Adipocyte (in vitro differentiated cells): Measurements from ENCODE around the gene DLEU7.

Experiments used
- DNase-seq: peaks from one replicate; pipeline ENCODE4 v3.0.0-alpha.2; 2015; ENCODE audit warnings: low read depth
- H3K27me3 ChIP-seq: replicated peaks from 2 replicates; pipeline ENCODE4 v1.7.0; 2013; ENCODE audit warnings: mild to moderate bottlenecking, low read length, moderate library complexity; ENCODE audit not compliant: control insufficient read depth, insufficient read depth
- H3K36me3 ChIP-seq: 2 replicates; pipeline ENCODE4 v1.7.0; 2013; ENCODE audit warnings: low read length, mild to moderate bottlenecking, moderate library complexity; ENCODE audit not compliant: control insufficient read depth, insufficient read depth, severe bottlenecking
- H3K4me1 ChIP-seq: 2 replicates; pipeline ENCODE4 v1.7.0; 2013; ENCODE audit warnings: mild to moderate bottlenecking, low read length, moderate library complexity; ENCODE audit not compliant: control insufficient read depth, insufficient read depth
- H3K4me3 ChIP-seq: 2 replicates; pipeline ENCODE4 v1.7.0; 2013; ENCODE audit warnings: mild to moderate bottlenecking, low read length, moderate library complexity
- H3K9ac ChIP-seq: 2 replicates; pipeline ENCODE4 v1.7.0; 2013; ENCODE audit warnings: mild to moderate bottlenecking, low read length, moderate library complexity
- H3K9me3 ChIP-seq: 2 replicates; pipeline ENCODE4 v1.7.0; 2013; ENCODE audit warnings: mild to moderate bottlenecking, low read length, moderate library complexity; ENCODE audit not compliant: control insufficient read depth

DLEU7 gene

DNA sequence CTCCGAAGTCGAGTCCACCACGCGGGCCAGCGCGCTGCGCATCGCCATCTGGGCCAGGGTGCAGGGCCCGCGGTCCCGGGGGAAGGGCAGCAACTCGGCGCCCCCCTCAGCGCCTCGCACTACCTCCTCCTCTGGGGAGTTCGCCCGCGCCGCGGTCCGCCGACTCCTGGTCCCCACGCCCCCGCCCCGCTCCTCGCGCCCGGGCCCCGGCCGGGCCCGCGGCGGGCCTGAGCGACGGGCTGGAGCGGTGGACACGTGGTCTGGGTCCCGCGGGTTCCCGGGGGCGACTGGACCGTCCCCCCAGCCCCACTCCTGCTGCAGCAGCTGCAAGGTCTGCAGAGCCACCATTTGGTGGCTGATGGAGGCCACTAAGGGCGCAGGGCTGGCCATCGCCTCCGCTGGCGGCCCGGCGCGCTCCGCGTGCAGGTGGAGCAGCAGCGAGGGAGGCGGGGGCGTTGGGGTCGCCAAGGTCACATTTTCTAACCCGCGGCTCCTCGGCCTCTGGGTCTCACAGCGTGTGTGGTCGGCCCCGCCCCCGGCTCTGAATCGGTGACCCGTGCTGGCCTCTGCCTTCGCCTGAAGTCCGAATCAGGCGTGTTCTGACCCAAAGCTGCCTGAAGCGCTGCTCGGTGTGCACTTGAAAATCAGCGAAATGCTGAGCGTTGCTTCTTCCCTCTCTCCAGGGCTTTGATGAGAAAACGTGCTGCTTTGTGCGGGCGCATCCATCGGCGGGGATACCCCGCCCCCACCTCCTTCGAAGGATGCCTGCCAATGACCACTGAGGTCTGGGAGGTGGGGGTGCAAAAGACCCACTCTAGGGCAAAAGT lies at the start of gene DLEU7:
TSS of gene DLEU7 (minus strand) at position 436 of the 827 bp plus-strand sequence. CDS start at position 390, 46 bp downstream.
- H3K36me3 ChIP-seq: no peaks in the 10 kb centered on the region
- no peak within 1 kb of the TSS for H3K4me3 ChIP-seq
- no peak for DNase-seq
- H3K9me3 ChIP-seq: no peaks in the 10 kb centered on the region
- H3K9ac ChIP-seq: no peak within 1 kb of the TSS
- H3K4me1 ChIP-seq: peaks cover 10% of the 10 kb centered on the region
- H3K27me3 ChIP-seq: peaks cover 25% of the 10 kb centered on the region

DNA sequence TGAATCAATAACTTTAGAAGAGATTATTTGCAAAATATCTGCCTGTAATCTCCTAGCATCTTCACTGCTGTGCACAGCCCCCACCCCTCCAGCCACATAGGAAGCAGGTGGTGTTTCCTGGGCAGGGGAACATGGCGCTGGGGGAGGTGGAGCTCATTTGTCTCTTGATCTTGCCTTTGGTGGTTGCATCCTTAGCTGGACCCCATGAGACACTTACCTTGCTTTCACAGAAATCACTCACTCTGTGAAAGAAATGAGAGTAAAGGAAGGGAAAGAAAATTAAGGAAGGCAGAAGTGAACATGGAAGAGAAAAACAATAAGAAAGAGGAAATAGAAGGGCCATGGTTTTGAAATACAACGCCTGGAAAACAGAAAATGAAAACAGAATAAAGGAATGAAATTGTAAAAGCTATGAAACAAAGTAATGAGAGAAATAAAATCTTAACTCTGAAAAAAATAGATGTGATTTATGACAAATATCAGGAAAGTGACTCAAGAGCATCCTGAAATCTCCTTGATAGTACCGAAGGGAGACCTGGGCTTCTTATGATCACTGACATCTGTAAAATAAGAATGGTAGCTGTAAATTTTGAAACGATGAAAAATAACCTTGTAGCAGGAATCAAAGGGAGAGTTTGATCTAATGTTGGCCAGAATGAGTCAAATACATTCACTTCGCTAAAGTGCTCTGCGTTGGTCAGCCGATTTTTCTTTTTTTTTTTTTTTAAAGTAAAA lies 48.9 kb upstream of the DLEU7 start:
- Histone ChIP-seq H3K9me3 (no peaks in the 10 kb centered on the region), H3K4me3 (no peak overlapping the region), H3K27me3 (no peaks in the 10 kb centered on the region), H3K9ac (no peak overlapping the region), H3K36me3 (no peaks in the 10 kb centered on the region), H3K4me1 (no peaks in the 10 kb centered on the region)
- DNase-seq: no peak

DNA sequence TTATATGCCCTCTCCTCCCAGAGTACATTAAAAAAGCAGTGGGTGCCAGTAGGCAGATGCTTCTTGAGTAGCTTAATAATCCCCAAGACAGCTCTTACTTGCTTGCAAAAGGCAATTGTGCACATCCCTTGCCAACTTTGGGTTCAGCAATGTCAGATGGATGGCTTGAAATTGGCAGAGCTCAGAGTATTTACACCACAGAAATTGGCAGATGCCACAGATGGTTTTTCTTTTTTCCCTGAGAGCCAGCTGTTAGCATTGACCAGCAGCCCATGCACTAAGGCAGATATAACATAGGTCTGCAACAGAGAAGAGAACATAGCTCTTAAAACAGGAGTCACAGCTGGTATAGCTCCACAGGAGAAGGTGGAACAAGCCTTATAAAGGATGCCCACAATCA lies 47.7 kb upstream of the DLEU7 start:
- Histone ChIP-seq H3K4me3 (no peak overlapping the region), H3K9me3 (peaks cover 1% of the 10 kb centered on the region), H3K36me3 (no peaks in the 10 kb centered on the region), H3K9ac (no peak overlapping the region), H3K4me1 (no peaks in the 10 kb centered on the region), H3K27me3 (no peaks in the 10 kb centered on the region)
- no peak for DNase-seq

GRCh38 chr13:50889317-50889716 lies 45.8 kb upstream of the DLEU7 start:
- H3K36me3 ChIP-seq: no peaks in the 10 kb centered on the region
- DNase-seq: no peak
- no peaks in the 10 kb centered on the region for H3K27me3 ChIP-seq
- H3K9me3 ChIP-seq: peaks cover 5% of the 10 kb centered on the region
- no peak overlapping the region for H3K9ac ChIP-seq
- no peak overlapping the region for H3K4me3 ChIP-seq
- H3K4me1 ChIP-seq: no peaks in the 10 kb centered on the region

- Histone ChIP-seq H3K4me3 (no peak overlapping the region), H3K9me3 (peaks cover 5% of the 10 kb centered on the region), H3K27me3 (no peaks in the 10 kb centered on the region), H3K36me3 (no peaks in the 10 kb centered on the region), H3K9ac (no peak overlapping the region), H3K4me1 (no peaks in the 10 kb centered on the region)
- no peak for DNase-seq
Measured at GRCh38 chr13:50888362-50888761, 44.9 kb upstream of the DLEU7 start.

DNA sequence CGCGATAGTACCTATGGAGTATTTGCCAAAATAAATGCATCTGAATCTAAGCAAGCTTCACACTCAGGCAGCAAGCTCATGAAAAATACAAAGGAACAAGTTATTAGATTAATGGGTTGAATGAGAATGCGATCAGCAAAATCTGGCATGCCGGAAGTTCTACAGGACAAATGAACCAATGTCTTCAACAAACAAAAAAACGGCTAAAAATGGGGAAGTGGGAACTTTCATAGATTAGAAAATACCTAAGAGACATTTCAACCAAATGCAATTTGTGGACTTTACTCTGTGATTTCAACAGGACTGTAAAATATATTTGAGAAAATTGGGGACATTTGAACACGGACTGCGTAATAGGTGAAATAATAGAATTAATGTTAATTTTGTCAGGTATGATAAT lies 43.7 kb upstream of the DLEU7 start:
- no peak overlapping the region for H3K4me3 ChIP-seq
- no peaks in the 10 kb centered on the region for H3K27me3 ChIP-seq
- peaks cover 5% of the 10 kb centered on the region for H3K9me3 ChIP-seq
- no peak for DNase-seq
- no peak overlapping the region for H3K9ac ChIP-seq
- no peaks in the 10 kb centered on the region for H3K4me1 ChIP-seq
- no peaks in the 10 kb centered on the region for H3K36me3 ChIP-seq

- Histone ChIP-seq H3K4me1 (no peaks in the 10 kb centered on the region), H3K4me3 (no peak overlapping the region), H3K27me3 (no peaks in the 10 kb centered on the region)
Measured at GRCh38 chr13:50884265-50884664, 40.8 kb upstream of the DLEU7 start.

GRCh38 chr13:50883728-50884127 lies 40.2 kb upstream of the DLEU7 start:
- Histone ChIP-seq H3K9me3 (peaks cover 5% of the 10 kb centered on the region), H3K9ac (no peak overlapping the region), H3K36me3 (no peaks in the 10 kb centered on the region), H3K4me1 (no peaks in the 10 kb centered on the region), H3K27me3 (no peaks in the 10 kb centered on the region), H3K4me3 (no peak overlapping the region)
- DNase-seq: no peak

More at GRCh38 chr13:50884265-50884664, 40.8 kb upstream of the DLEU7 start:
- Histone ChIP-seq H3K9me3 (peaks cover 5% of the 10 kb centered on the region), H3K36me3 (no peaks in the 10 kb centered on the region), H3K9ac (no peak overlapping the region)
- no peak for DNase-seq

DNA sequence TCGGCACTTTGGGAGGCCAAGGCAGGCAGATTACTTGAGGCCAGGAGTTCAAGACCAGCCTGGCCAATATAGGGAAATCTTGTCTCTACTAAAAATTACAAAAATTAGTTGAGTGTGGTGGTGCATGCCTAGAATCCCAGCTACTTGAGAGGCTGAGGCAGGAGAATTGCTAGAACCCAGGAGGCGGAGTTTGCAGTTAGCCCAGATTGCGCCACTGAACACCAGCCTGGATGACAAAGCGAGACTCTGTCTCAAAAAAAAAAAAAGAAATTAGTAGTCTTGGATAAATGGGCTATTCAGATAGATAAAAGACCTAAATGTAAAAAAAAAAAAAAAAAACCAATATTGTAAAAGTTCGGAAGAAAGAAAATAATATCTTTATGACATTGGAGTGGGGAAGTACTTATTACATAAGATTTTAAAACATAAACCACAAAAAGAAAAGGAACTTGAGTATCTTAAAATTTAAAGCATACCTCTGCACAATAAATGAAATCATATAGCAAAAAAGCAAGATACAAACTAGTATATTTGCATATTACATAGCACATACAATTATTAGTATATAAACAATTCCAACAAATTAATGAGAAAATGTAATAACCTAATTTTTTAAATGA lies 39.4 kb upstream of the DLEU7 start:
- Histone ChIP-seq H3K27me3 (no peaks in the 10 kb centered on the region), H3K9ac (no peak overlapping the region), H3K4me3 (no peak overlapping the region), H3K9me3 (peaks cover 5% of the 10 kb centered on the region), H3K36me3 (no peaks in the 10 kb centered on the region), H3K4me1 (no peaks in the 10 kb centered on the region)
- DNase-seq: no peak

DNA sequence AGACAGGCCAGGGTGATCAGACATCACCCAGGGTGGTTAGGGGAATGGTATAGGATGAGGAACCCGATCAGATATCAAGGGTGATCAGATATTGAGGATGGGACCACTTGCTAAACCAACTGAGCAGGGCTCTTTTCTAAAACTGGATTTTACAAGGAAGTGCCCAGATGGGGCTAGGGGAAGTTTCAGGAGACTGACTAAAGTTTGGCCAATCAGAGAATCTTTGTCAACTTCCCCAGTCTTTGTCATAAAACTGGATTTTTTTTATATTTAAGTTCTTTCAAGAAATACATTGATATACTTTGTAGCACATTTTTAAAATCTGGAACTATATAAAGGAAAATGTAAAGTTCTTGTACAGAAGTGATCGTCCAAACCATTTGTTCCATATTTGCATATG lies 30.5 kb upstream of the DLEU7 start:
- H3K27me3 ChIP-seq: no peaks in the 10 kb centered on the region
- H3K4me3 ChIP-seq: no peak overlapping the region
- H3K9me3 ChIP-seq: no peaks in the 10 kb centered on the region
- no peak for DNase-seq
- no peaks in the 10 kb centered on the region for H3K4me1 ChIP-seq
- no peaks in the 10 kb centered on the region for H3K36me3 ChIP-seq
- no peak overlapping the region for H3K9ac ChIP-seq

DNA sequence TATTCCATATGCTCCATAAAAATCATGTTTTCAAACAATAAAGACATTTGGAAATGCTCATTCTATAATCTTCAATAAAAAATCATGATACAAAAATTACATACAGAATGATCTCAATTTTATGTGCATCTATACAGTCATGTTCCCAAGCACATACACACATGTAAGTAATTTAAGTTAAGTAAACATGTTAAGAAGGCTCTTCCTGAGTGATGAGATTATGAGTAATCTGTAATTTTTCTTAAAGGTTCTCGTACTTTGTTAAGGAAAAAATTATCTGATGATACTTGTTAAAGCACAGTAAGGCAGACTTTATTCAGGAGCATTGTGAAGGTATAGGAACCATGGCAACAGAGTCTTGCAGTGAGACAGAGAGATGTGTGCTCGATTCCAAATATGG lies 30.0 kb upstream of the DLEU7 start:
- peak; percentile 7 for DNase-seq
- H3K4me3 ChIP-seq: no peak overlapping the region
- no peaks in the 10 kb centered on the region for H3K4me1 ChIP-seq
- no peak overlapping the region for H3K9ac ChIP-seq
- no peaks in the 10 kb centered on the region for H3K27me3 ChIP-seq
- H3K36me3 ChIP-seq: no peaks in the 10 kb centered on the region
- H3K9me3 ChIP-seq: no peaks in the 10 kb centered on the region
